Astrocyte of the cerebellum (primary cell): ENCODE data around the gene SLC39A3.

Experiments
- DNase-seq: peaks from one replicate; pipeline ENCODE4 v3.0.0-alpha.2; 2011; ENCODE audit warnings: low read depth
- H3K4me3 ChIP-seq: 2 replicates; pipeline ENCODE4 v1.5.1; 2011; ENCODE audit warnings: mild to moderate bottlenecking, low read depth, low read length, moderate library complexity
- CTCF ChIP-seq: IDR thresholded peaks from 2 replicates; pipeline ENCODE4 v1.5.1; 2012; ENCODE audit warnings: low read length, low read depth, moderate library complexity, mild to moderate bottlenecking; ENCODE audit errors: missing control alignments
- in situ Hi-C: cut with HindIII; loops from 2 replicates; pipeline ENCODE4 v1.10.0; 2017; ENCODE audit warnings: low sequenced_read_pairs

The SLC39A3 gene

GRCh38 chr19:2755811-2756210 lies 16.0 kb upstream of the SLC39A3 start:
- TF ChIP-seq CTCF = no peak
- in situ Hi-C loops = loop anchor here (5.0 kb wide), 1 partner anchor 59 kb away; no protein-coding TSS in a partner anchor
- H3K4me3 ChIP-seq = no peak overlapping the region
- no peak for DNase-seq

DNA sequence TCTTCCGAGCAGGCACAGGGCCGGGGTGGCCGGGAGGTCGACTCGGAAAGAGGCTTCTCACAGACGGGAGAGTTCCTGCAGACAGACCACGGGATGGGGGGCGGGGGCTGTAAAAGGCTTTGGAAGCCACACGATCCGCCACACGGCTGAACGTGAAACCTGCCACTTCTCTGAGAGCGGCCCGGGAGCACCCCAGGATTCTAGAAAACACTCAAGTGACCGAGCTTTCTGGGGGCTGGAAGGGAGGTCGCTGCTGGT lies 15.6 kb upstream of the SLC39A3 start:
- DNase-seq = no peak
- in situ Hi-C loops = loop anchor here (5.0 kb wide), 1 partner anchor 58 kb away; no protein-coding TSS in a partner anchor
- no peak overlapping the region for H3K4me3 ChIP-seq
- no peak for TF ChIP-seq CTCF

DNA sequence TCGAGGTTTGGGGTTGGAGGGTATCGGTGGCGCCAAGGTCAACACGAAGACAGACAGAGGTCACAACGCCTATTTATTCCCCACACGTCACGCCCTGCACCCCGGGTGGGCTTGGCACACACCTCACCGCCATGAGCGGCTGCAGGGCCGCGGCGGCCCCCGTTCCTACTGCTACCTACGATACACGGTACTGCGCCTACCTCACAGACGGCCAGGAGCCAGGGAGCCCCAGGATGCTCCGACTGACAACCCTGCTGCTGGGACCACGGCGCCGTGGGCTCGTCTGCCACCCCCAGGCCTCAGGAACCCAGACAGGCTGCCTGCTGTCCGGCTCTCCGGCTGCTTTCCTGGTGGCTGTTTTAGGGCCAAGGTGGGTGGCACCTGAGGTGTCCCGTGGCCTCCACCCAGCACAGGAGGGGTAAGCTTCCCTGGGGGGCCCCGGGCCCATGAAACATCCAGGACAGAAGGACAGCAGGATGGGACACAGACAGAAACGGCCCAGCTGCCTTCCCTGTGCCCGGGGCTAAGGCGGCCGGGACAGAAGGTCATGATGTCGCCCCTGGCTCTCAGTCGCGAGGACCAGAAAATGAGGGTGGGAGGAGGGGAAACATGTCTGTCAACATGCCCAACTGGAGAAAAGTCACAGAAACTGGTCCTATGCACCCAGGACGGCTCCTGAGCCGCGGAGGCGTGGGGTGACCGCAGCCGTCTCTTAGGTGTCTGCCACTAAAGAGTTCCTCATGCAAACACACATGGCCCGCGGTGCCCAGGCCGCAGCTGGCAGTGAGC lies 15.0 kb upstream of the SLC39A3 start:
- H3K4me3 ChIP-seq = no peak overlapping the region
- in situ Hi-C loops = loop anchor here (5.0 kb wide), 1 partner anchor 58 kb away; no protein-coding TSS in a partner anchor
- TF ChIP-seq CTCF = no peak
- DNase-seq = no peak

GRCh38 chr19:2751438-2751830 lies 11.6 kb upstream of the SLC39A3 start:
- no peak for TF ChIP-seq CTCF
- DNase-seq = no peak
- H3K4me3 ChIP-seq = no peak overlapping the region
- in situ Hi-C loops = no loop called here

GRCh38 chr19:2750808-2751437 lies 11.1 kb upstream of the SLC39A3 start:
- no peak for TF ChIP-seq CTCF
- in situ Hi-C loops = no loop called here
- no peak for DNase-seq
- no peak overlapping the region for H3K4me3 ChIP-seq

GRCh38 chr19:2747349-2747748 lies 7.5 kb upstream of the SLC39A3 start:
- in situ Hi-C loops = no loop called here
- no peak for DNase-seq
- no peak for TF ChIP-seq CTCF
- no peak overlapping the region for H3K4me3 ChIP-seq
